Endodermal cell (in vitro differentiated cells): ENCODE results near the gene SHOC2. TPM values are rescaled to one million over a fixed set of nuclear protein-coding genes. Genes with fewer than 3 reads are reported as not detected.

ENCODE experiments used
- DNase-seq: peaks from one replicate; pipeline ENCODE4 v3.0.0-alpha.2; 2017
- H3K27ac ChIP-seq: 2 replicates; pipeline ENCODE4 v1.5.1; 2013; ENCODE audit warnings: mild to moderate bottlenecking, low read depth, low read length, moderate library complexity
- H3K27me3 ChIP-seq: 2 replicates; pipeline ENCODE4 v1.6.1; 2013; ENCODE audit warnings: mild to moderate bottlenecking, low read length, moderate library complexity; ENCODE audit not compliant: insufficient read depth, control insufficient read depth, poor library complexity, severe bottlenecking
- H3K36me3 ChIP-seq: 2 replicates; pipeline ENCODE4 v1.7.0; 2013; ENCODE audit warnings: mild to moderate bottlenecking, low read length, moderate library complexity; ENCODE audit not compliant: control insufficient read depth, insufficient read depth
- H3K4me1 ChIP-seq: one replicate; pipeline ENCODE4 v1.7.0; 2013; ENCODE audit warnings: low read length; ENCODE audit not compliant: control insufficient read depth, insufficient read depth
- H3K4me3 ChIP-seq: 2 replicates; pipeline ENCODE4 v1.5.1; 2013; ENCODE audit warnings: mild to moderate bottlenecking, low read length, moderate library complexity
- H3K9ac ChIP-seq: 2 replicates; pipeline ENCODE4 v1.6.1; 2013; ENCODE audit warnings: mild to moderate bottlenecking, low read length, moderate library complexity; ENCODE audit not compliant: poor library complexity, severe bottlenecking; ENCODE audit errors: extremely low read depth
- H3K9me3 ChIP-seq: 2 replicates; pipeline ENCODE4 v1.6.1; 2013; ENCODE audit warnings: mild to moderate bottlenecking, low read length, moderate library complexity; ENCODE audit not compliant: control insufficient read depth
- H3K27ac Mint-ChIP-seq: 2 replicates; pipeline ENCODE4 v1.8.0; 2020; ENCODE audit warnings: mixed read lengths
- H3K27me3 Mint-ChIP-seq: 2 replicates; pipeline ENCODE4 v1.8.0; 2021; ENCODE audit warnings: mild to moderate bottlenecking, mixed read lengths; ENCODE audit not compliant: insufficient read depth
- H3K36me3 Mint-ChIP-seq: 2 replicates; pipeline ENCODE4 v1.8.0; 2020; ENCODE audit warnings: low read depth, mixed read lengths
- H3K4me1 Mint-ChIP-seq: 2 replicates; pipeline ENCODE4 v1.8.0; 2020; ENCODE audit warnings: mixed read lengths
- H3K4me3 Mint-ChIP-seq: 2 replicates; pipeline ENCODE4 v1.8.0; 2020; ENCODE audit warnings: mild to moderate bottlenecking, moderate library complexity, mixed read lengths
- H3K9me3 Mint-ChIP-seq: 2 replicates; pipeline ENCODE4 v1.8.0; 2020; ENCODE audit warnings: mild to moderate bottlenecking, mixed read lengths
- WGBS, 2 experiments: methylation state at CpG; one replicate each; pipeline versions ENCODE4 v1.1.5 to v1.1.7; 2013; ENCODE audit warnings: missing lambda C conversion rate in 2 of 2, mixed read lengths in 1 of 2; ENCODE audit not compliant: insufficient coverage in 1 of 2, insufficient read length in 1 of 2; 5-methylcytosine and 5-hydroxymethylcytosine counted together
- total RNA-seq, 2 donors: library from RNA; stranded (reverse); fragmentation: NEBNext Ultra II Directional in 1 of 2; extraction: Animal tissue kit (Norgen Biotek cat#: 25700) in 1 of 2; gene quantifications; 2 replicates in 1 of 2; 3 replicates in 1 of 2; pipeline ENCODE4 v1.2.1, GENCODE V29; 2021
- TF ChIP-seq, protein P1 (sequence below): fragments of 200-600 bp; sonication (generic); conservative IDR thresholded peaks from 2 replicates; pipeline ENCODE4 v1.5.0; 2021; ENCODE audit warnings: antibody characterized with exemption, mild to moderate bottlenecking

SHOC2 gene
- total RNA-seq, 2 donors from 2014 or later, result 38.4 to 49.6 TPM

DNA sequence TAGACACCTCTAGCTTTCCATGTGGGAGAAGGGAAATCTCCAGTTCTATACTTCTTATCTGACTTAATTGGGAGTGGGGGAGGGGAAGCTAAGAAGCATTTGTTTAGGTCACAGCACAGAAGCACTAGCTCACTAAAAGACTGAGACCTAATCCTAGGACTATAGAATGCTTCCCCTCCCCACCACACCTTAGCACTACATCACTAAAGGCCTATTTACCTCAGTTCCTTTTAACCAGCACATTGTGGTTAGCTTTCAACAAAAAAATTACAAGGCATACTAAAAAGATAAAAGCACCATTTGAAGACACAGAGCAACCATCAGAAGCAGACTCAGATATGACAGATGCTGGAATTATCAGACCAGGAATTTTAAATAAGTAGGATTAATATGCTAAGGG lies 103.7 kb downstream of the SHOC2 start:
- H3K9me3 Mint-ChIP-seq, result peaks cover 26% of the 10 kb centered on the region
- H3K4me3 Mint-ChIP-seq, result no peak overlapping the region
- H3K27me3 Mint-ChIP-seq, result no peaks in the 10 kb centered on the region
- TF ChIP-seq, protein P1, sequence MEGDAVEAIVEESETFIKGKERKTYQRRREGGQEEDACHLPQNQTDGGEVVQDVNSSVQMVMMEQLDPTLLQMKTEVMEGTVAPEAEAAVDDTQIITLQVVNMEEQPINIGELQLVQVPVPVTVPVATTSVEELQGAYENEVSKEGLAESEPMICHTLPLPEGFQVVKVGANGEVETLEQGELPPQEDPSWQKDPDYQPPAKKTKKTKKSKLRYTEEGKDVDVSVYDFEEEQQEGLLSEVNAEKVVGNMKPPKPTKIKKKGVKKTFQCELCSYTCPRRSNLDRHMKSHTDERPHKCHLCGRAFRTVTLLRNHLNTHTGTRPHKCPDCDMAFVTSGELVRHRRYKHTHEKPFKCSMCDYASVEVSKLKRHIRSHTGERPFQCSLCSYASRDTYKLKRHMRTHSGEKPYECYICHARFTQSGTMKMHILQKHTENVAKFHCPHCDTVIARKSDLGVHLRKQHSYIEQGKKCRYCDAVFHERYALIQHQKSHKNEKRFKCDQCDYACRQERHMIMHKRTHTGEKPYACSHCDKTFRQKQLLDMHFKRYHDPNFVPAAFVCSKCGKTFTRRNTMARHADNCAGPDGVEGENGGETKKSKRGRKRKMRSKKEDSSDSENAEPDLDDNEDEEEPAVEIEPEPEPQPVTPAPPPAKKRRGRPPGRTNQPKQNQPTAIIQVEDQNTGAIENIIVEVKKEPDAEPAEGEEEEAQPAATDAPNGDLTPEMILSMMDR, result no peak
- no peak overlapping the region for H3K4me3 ChIP-seq
- H3K36me3 ChIP-seq, result peaks cover 48% of the 10 kb centered on the region
- H3K4me1 ChIP-seq, result no peaks in the 10 kb centered on the region
- H3K27me3 ChIP-seq, result no peaks in the 10 kb centered on the region
- no peak for DNase-seq
- H3K36me3 Mint-ChIP-seq, result peaks cover 52% of the 10 kb centered on the region
- no peak overlapping the region for H3K27ac Mint-ChIP-seq
- H3K27ac ChIP-seq, result no peak overlapping the region
- no peak overlapping the region for H3K9ac ChIP-seq
- peaks cover 48% of the 10 kb centered on the region for H3K9me3 ChIP-seq
- H3K4me1 Mint-ChIP-seq, result no peaks in the 10 kb centered on the region

DNA sequence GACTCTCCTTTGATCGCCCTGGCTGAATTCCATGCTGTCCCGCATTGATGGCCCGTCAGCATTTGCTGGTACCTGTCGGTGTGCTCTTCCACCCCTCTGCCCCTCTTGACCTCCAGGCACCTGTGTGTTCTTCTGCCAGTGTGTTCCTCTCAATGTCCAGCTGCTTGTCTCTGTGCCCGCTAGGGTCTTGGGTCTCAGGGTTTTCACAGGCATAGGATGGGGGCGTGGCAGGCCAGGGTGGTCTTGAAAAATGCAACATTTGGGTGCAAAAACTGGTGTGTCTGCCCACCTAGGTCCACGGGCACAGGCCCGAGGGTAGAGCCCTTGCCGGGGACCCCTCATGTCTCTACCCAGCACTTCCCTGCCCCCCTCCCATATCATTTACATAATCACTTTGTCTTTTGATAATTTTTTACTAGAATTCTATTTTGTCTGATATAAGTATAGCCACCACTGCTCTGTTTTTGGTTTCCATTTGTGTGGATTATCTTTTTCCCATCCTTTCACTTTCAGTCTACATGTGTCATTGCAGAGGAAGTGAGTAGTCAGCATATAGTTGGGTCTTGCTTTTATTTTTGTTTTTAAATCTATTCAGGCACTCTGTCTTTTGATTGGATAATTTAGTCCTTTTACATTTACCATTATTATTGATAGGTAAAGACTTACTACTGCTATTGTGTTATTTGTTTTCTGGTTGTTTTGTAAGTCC lies 110.8 kb downstream of the SHOC2 start:
- Mint-ChIP-seq H3K36me3 (peaks cover 44% of the 10 kb centered on the region), H3K4me3 (no peak overlapping the region), H3K27ac (no peak overlapping the region), H3K4me1 (no peaks in the 10 kb centered on the region), H3K27me3 (peaks cover 1% of the 10 kb centered on the region), H3K9me3 (peaks cover 41% of the 10 kb centered on the region)
- TF ChIP-seq, protein P1, result no peak
- H3K9me3 ChIP-seq, result peaks cover 40% of the 10 kb centered on the region
- no peak overlapping the region for H3K4me3 ChIP-seq
- no peak for DNase-seq
- no peaks in the 10 kb centered on the region for H3K27me3 ChIP-seq
- no peak overlapping the region for H3K27ac ChIP-seq
- H3K4me1 ChIP-seq, result no peaks in the 10 kb centered on the region
- WGBS, 2 experiments, result 90 to 94% methylated on average over 8 to 9 of the region's 9 CpGs
- no peak overlapping the region for H3K9ac ChIP-seq
- peaks cover 6% of the 10 kb centered on the region for H3K36me3 ChIP-seq

GRCh38 chr10:111034598-111035310 lies 115.3 kb downstream of the SHOC2 start:
- no peak overlapping the region for H3K9ac ChIP-seq
- no peaks in the 10 kb centered on the region for H3K27me3 ChIP-seq
- Mint-ChIP-seq H3K27ac (no peak overlapping the region), H3K36me3 (peaks cover 36% of the 10 kb centered on the region), H3K4me3 (no peak overlapping the region), H3K9me3 (peaks cover 52% of the 10 kb centered on the region), H3K27me3 (peaks cover 1% of the 10 kb centered on the region), H3K4me1 (no peaks in the 10 kb centered on the region)
- H3K27ac ChIP-seq, result no peak overlapping the region
- WGBS, 2 experiments, result 89 to 96% methylated on average over 2 of the region's 2 CpGs
- DNase-seq, result no peak
- TF ChIP-seq, protein P1, result no peak
- peaks cover 52% of the 10 kb centered on the region for H3K9me3 ChIP-seq
- H3K4me3 ChIP-seq, result no peak overlapping the region
- no peaks in the 10 kb centered on the region for H3K4me1 ChIP-seq
- peaks cover 6% of the 10 kb centered on the region for H3K36me3 ChIP-seq
